GM12878 (cell line): ENCODE results near the gene TAF6L. TPM values are rescaled to one million over a fixed set of nuclear protein-coding genes. Genes with fewer than 3 reads are reported as not detected.

ENCODE experiments used
- BACH1 ChIP-seq: fragments of 450-650 bp; IDR thresholded peaks from 2 replicates; pipeline ENCODE4 v1.6.1; 2017; ENCODE audit warnings: mild to moderate bottlenecking, borderline replicate concordance
- CHD4 ChIP-seq: fragments of 200-600 bp; sonication (generic); IDR thresholded peaks from 2 replicates; pipeline ENCODE4 v1.6.1; 2016; ENCODE audit warnings: mild to moderate bottlenecking
- DPF2 ChIP-seq: fragments of 450-650 bp; IDR thresholded peaks from 2 replicates; pipeline ENCODE4 v1.6.1; 2017; ENCODE audit warnings: mild to moderate bottlenecking
- EED ChIP-seq: sonication (generic); IDR thresholded peaks from 2 replicates; pipeline ENCODE4 v1.6.1; 2016; ENCODE audit warnings: antibody characterized with exemption, low read depth
- HDAC2 ChIP-seq: fragments of 200-600 bp; sonication (generic); IDR thresholded peaks from 2 replicates; pipeline ENCODE4 v1.6.1; 2017
- KAT2A ChIP-seq: conservative IDR thresholded peaks from 2 replicates; pipeline ENCODE4 v1.6.1; 2011; ENCODE audit warnings: low read depth, low read length; ENCODE audit not compliant: control insufficient read depth
- KDM1A ChIP-seq: fragments of 200-600 bp; sonication (generic); IDR thresholded peaks from 2 replicates; pipeline ENCODE4 v1.6.1; 2016; ENCODE audit warnings: borderline replicate concordance
- NFYB ChIP-seq: IDR thresholded peaks from 2 replicates; pipeline ENCODE4 v1.6.1; 2011; ENCODE audit warnings: low read depth, mild to moderate bottlenecking, low read length, improper control_type of control experiment, moderate library complexity; ENCODE audit not compliant: insufficient read depth
- PAX8 ChIP-seq: fragments of 450-650 bp; IDR thresholded peaks from 2 replicates; pipeline ENCODE4 v1.6.1; 2017; ENCODE audit warnings: mild to moderate bottlenecking, moderate library complexity
- RAD51 ChIP-seq: fragments of 450-650 bp; IDR thresholded peaks from 2 replicates; pipeline ENCODE4 v1.6.1; 2016; ENCODE audit warnings: moderate library complexity, mild to moderate bottlenecking, inconsistent platforms
- RFX5 ChIP-seq: IDR thresholded peaks from 2 replicates; pipeline ENCODE4 v1.6.1; 2011; ENCODE audit warnings: low read depth, low read length, improper control_type of control experiment
- SMAD5 ChIP-seq: IDR thresholded peaks from 2 replicates; pipeline ENCODE4 v1.6.1; 2016; ENCODE audit warnings: antibody characterized with exemption, low read depth
- SREBF2 ChIP-seq: IDR thresholded peaks from 2 replicates; pipeline ENCODE4 v1.6.1; 2012; ENCODE audit warnings: mild to moderate bottlenecking, low read length
- TCF3 ChIP-seq: IDR thresholded peaks from 2 replicates; pipeline ENCODE4 v1.6.1; 2012; ENCODE audit warnings: low read depth, mild to moderate bottlenecking, low read length, borderline replicate concordance; ENCODE audit not compliant: insufficient read depth
- WRNIP1 ChIP-seq: IDR thresholded peaks from 2 replicates; pipeline ENCODE4 v1.6.1; 2011; ENCODE audit warnings: low read depth, low read length, improper control_type of control experiment, borderline replicate concordance
- ZNF622 ChIP-seq: fragments of 450-650 bp; IDR thresholded peaks from 2 replicates; pipeline ENCODE4 v1.6.1; 2017; ENCODE audit warnings: mild to moderate bottlenecking, inconsistent platforms
- ZSCAN29 ChIP-seq: fragments of 450-650 bp; IDR thresholded peaks from 2 replicates; pipeline ENCODE4 v1.6.1; 2017; ENCODE audit warnings: mild to moderate bottlenecking, moderate library complexity
- polyA plus RNA-seq, 11 experiments: library from polyadenylated mRNA; depleted of rRNA in 4 of 11; unstranded in 6 of 11; stranded (reverse) in 5 of 11; fragments of >200 nt; fragmentation: Nextera tagmentation in 4 of 11; fragmentation: Illumina TruSeq in 1 of 11; extraction: Ambion mirVana in 4 of 11; extraction: Trizol in 1 of 11; gene quantifications; 1 replicate in 1 of 11; 2 replicates in 10 of 11; pipeline versions ENCODE4 v1.2.1 to v1.2.3, GENCODE V29; 2011 to 2016; ENCODE audit warnings: inconsistent platforms in 2 of 11, missing spikeins in 2 of 11, low read depth in 1 of 11
- total RNA-seq, 4 experiments: library from RNA; depleted of rRNA in 3 of 4; stranded (reverse); fragments of >200 nt in 3 of 4; fragmentation: Illumina TruSeq in 1 of 4; extraction: Trizol in 1 of 4; gene quantifications; 2 replicates each; pipeline versions ENCODE4 v1.2.1 to v1.2.3, GENCODE V29; 2013 to 2021
- TF ChIP-seq, protein P1 (sequence below): IDR thresholded peaks from 2 replicates; pipeline ENCODE4 v1.6.1; 2012; ENCODE audit warnings: mild to moderate bottlenecking, low read depth, low read length
- TF ChIP-seq, protein P2 (sequence below): IDR thresholded peaks from 2 replicates; pipeline ENCODE4 v1.6.1; 2011; ENCODE audit warnings: borderline replicate concordance, low read depth, mild to moderate bottlenecking, moderate library complexity, low read length; ENCODE audit not compliant: insufficient read depth, poor library complexity, severe bottlenecking
- TF ChIP-seq, protein P3 (sequence below): fragments of 450-650 bp; IDR thresholded peaks from 2 replicates; pipeline ENCODE4 v1.6.1; 2016; ENCODE audit warnings: mild to moderate bottlenecking
- TF ChIP-seq, protein P4 (sequence below): IDR thresholded peaks from 2 replicates; pipeline ENCODE4 v1.6.1; 2011; ENCODE audit warnings: mild to moderate bottlenecking, low read depth, low read length, moderate library complexity; ENCODE audit not compliant: insufficient replicate concordance
- TF ChIP-seq, protein P5 (sequence below): fragments of 450-650 bp; IDR thresholded peaks from 2 replicates; pipeline ENCODE4 v1.6.1; 2016; ENCODE audit warnings: mild to moderate bottlenecking

Gene TAF6L
- total and polyA plus RNA-seq, 10 of the 15 experiments (the other 5 are each of a cell fraction or from before 2014, with no cell fraction given): 0.15 to 35.6 (median 19.0) TPM

DNA sequence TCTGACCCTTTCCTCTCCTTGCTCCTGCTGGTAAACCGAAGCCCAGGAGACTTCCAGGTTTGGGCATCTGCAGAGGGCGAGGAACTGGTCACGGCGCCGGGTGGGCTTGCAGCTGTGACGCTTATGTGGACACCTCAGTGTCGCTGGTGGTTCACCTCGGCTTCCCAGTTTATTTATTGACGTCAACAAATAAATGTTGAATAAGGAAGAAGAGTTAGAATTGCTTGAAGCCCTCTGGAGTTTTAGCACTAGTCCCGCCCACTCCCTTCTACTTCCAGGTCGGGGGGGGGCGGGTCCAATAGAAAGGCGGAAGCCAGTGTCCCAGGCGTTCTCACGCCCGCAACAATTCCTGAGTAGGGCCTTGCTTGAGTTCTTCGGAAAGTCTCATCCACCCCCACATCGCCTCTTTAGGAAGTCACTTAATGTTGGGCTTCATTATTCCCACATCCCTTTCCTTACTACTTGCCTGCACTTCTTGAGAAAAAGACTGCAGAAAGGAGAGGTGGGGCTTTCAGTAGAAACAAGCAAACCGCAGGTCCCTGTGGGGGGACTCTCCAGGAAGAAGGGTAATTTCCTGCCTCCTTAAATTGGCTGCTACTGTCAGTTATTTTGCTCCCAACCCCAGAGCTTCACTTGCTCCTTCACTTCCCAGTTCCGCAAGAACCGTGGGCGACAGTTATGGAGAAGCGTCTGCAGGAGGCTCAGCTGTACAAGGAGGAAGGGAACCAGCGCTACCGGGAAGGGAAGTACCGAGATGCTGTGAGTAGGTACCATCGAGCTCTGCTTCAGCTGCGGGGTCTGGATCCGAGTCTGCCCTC is 42.8 kb upstream of the TAF6L start, which contains the start of gene TTC9C (continued):
- TF ChIP-seq RAD51 (no peak), PAX8 (no peak), KAT2A (no peak), HDAC2 (no peak), NFYB (no peak), ZSCAN29 (no peak), DPF2 (no peak), SMAD5 (no peak), WRNIP1 (no peak), RFX5 (no peak), CHD4 (no peak), SREBF2 (no peak), ZNF622 (no peak), KDM1A (no peak), EED (peak; percentile 79), TCF3 (no peak), BACH1 (0 out of 2 replicates have a peak, but pooled peaks have one; percentile 13)
- TF ChIP-seq, protein P1, sequence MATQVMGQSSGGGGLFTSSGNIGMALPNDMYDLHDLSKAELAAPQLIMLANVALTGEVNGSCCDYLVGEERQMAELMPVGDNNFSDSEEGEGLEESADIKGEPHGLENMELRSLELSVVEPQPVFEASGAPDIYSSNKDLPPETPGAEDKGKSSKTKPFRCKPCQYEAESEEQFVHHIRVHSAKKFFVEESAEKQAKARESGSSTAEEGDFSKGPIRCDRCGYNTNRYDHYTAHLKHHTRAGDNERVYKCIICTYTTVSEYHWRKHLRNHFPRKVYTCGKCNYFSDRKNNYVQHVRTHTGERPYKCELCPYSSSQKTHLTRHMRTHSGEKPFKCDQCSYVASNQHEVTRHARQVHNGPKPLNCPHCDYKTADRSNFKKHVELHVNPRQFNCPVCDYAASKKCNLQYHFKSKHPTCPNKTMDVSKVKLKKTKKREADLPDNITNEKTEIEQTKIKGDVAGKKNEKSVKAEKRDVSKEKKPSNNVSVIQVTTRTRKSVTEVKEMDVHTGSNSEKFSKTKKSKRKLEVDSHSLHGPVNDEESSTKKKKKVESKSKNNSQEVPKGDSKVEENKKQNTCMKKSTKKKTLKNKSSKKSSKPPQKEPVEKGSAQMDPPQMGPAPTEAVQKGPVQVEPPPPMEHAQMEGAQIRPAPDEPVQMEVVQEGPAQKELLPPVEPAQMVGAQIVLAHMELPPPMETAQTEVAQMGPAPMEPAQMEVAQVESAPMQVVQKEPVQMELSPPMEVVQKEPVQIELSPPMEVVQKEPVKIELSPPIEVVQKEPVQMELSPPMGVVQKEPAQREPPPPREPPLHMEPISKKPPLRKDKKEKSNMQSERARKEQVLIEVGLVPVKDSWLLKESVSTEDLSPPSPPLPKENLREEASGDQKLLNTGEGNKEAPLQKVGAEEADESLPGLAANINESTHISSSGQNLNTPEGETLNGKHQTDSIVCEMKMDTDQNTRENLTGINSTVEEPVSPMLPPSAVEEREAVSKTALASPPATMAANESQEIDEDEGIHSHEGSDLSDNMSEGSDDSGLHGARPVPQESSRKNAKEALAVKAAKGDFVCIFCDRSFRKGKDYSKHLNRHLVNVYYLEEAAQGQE: peak; percentile 35; the same call in 1 of the 2 replicates
- TF ChIP-seq, protein P2, sequence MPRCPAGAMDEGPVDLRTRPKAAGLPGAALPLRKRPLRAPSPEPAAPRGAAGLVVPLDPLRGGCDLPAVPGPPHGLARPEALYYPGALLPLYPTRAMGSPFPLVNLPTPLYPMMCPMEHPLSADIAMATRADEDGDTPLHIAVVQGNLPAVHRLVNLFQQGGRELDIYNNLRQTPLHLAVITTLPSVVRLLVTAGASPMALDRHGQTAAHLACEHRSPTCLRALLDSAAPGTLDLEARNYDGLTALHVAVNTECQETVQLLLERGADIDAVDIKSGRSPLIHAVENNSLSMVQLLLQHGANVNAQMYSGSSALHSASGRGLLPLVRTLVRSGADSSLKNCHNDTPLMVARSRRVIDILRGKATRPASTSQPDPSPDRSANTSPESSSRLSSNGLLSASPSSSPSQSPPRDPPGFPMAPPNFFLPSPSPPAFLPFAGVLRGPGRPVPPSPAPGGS: no peak
- TF ChIP-seq, protein P3, sequence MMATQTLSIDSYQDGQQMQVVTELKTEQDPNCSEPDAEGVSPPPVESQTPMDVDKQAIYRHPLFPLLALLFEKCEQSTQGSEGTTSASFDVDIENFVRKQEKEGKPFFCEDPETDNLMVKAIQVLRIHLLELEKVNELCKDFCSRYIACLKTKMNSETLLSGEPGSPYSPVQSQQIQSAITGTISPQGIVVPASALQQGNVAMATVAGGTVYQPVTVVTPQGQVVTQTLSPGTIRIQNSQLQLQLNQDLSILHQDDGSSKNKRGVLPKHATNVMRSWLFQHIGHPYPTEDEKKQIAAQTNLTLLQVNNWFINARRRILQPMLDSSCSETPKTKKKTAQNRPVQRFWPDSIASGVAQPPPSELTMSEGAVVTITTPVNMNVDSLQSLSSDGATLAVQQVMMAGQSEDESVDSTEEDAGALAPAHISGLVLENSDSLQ: peak; percentile 13; the same call in 1 of the 2 replicates
- TF ChIP-seq, protein P4, sequence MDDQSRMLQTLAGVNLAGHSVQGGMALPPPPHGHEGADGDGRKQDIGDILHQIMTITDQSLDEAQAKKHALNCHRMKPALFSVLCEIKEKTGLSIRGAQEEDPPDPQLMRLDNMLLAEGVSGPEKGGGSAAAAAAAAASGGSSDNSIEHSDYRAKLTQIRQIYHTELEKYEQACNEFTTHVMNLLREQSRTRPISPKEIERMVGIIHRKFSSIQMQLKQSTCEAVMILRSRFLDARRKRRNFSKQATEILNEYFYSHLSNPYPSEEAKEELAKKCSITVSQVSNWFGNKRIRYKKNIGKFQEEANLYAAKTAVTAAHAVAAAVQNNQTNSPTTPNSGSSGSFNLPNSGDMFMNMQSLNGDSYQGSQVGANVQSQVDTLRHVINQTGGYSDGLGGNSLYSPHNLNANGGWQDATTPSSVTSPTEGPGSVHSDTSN: no peak
- TF ChIP-seq, protein P5, sequence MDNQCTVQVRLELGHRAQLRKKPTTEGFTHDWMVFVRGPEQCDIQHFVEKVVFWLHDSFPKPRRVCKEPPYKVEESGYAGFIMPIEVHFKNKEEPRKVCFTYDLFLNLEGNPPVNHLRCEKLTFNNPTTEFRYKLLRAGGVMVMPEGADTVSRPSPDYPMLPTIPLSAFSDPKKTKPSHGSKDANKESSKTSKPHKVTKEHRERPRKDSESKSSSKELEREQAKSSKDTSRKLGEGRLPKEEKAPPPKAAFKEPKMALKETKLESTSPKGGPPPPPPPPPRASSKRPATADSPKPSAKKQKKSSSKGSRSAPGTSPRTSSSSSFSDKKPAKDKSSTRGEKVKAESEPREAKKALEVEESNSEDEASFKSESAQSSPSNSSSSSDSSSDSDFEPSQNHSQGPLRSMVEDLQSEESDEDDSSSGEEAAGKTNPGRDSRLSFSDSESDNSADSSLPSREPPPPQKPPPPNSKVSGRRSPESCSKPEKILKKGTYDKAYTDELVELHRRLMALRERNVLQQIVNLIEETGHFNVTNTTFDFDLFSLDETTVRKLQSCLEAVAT: 0 out of 2 replicates have a peak, but pooled peaks have one; percentile 65
